ENCODE data around the gene ORM2. TPM values are rescaled to one million over a fixed set of nuclear protein-coding genes. Genes with fewer than 3 reads are reported as not detected.

The ORM2 gene
- total and polyA plus RNA-seq, 2 of the 8 experiments (the other 6 are each of a cell fraction or from before 2014, with no cell fraction given): 1.3 TPM; not detected in 1

DNA sequence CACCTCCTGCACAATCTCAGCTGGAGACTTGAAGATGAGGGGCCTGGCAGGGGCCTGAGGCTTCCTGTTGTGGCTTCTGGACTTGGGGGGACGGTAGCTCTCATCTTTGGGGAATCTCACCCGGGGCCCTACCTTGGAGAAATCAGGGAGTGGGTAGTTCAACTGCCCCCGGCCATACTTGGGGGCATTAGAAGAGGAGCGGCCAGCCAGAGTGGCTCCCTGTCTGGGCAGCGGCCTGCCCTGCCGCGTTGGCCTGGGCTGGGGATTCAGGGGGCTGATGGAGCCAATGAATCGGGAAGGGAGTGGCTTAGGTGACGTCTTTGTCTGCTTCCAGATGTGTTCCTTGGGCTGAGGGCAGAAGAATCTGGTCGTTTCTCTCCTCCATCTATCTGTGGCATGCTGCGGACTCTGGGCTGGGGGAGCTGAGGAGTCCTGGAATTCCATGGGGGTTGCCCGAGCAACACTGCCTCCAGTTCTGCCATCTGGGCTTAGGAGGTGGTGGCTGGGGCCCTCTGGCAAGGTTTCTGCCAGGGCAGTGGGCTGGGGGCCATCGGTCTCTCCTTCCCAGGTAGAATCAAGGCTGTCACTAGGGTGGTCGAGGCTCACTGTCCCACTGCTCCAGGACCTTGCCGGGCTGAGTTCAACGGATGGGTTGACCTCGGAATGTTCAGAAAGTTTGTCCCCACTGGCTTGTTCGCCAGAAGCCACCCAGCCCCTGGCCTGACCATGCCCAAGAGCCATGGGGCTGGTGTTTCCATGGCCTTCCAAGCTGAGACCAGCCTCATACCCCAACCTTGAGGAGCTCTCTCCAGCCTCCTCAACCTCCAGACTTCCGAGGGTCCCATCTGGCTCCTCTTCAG is 47.1 kb downstream of the ORM2 start:
- Histone ChIP-seq H4K20me1 (replicated peaks in 1 of 2; ENCODE audit: control insufficient read depth in 1 of 2, insufficient read depth in 2 of 2, low read length in 2 of 2) (peaks cover 0 to 2% of the 10 kb centered on the region in 2 experiments), H3K4ac (replicated peaks; ENCODE audit: insufficient read length, low read depth, low read length) (no peak overlapping the region), H2BK120ac (replicated peaks; ENCODE audit: low read depth, low read length) (no peak overlapping the region), H2AK5ac (ENCODE audit: low read depth, low read length) (no peak overlapping the region), H3K14ac (ENCODE audit: insufficient read length) (no peak overlapping the region), H2BK15ac (ENCODE audit: low read length) (no peak overlapping the region), H3K4me1 (replicated peaks in 1 of 4; ENCODE audit: control insufficient read depth in 3 of 4, insufficient read depth in 4 of 4, low read length in 3 of 4) (peaks cover 0 to 15% (median 7%) of the 10 kb centered on the region in 4 experiments; a peak in 6 of 7 replicates), H2BK5ac (ENCODE audit: low read depth, low read length) (no peak overlapping the region), H3K23me2 (ENCODE audit: low read depth, low read length) (no peaks in the 10 kb centered on the region; the same call in 1 of the 2 replicates), H4K5ac (ENCODE audit: insufficient read length, low read depth, low read length) (no peak overlapping the region), H3K27ac (ENCODE audit: low read depth, low read length) (no peak overlapping the region), H3K18ac (ENCODE audit: extremely low read depth, low read length) (no peak overlapping the region), H3K4me2 (ENCODE audit: insufficient read depth in 1 of 2, low read depth in 2 of 2, low read length in 2 of 2) (no peak overlapping the region), H3K9ac (replicated peaks in 1 of 4; ENCODE audit: extremely low read depth in 1 of 4, low read depth in 3 of 4, low read length in 3 of 4) (no peak overlapping the region), H3K36me3 (ENCODE audit: control insufficient read depth in 2 of 4, insufficient read depth in 4 of 4, low read length in 3 of 4) (peaks cover 2 to 20% (median 4%) of the 10 kb centered on the region in 4 experiments; a peak in 4 of 8 replicates), H2BK20ac (ENCODE audit: low read length) (no peak overlapping the region), H3K9me3 (ENCODE audit: insufficient read depth in 2 of 2, low read depth in 1 of 2, low read length in 1 of 2) (no peaks in the 10 kb centered on the region), H3K23ac (ENCODE audit: insufficient read length) (no peak overlapping the region), H3K27me3 (replicated peaks in 1 of 4; ENCODE audit: control insufficient read depth in 3 of 4, extremely low read depth in 1 of 4, insufficient read depth in 3 of 4, low read length in 3 of 4) (no peaks in the 10 kb centered on the region), H4K91ac (replicated peaks; ENCODE audit: insufficient read length, low read length) (no peak overlapping the region), H3K79me2 (ENCODE audit: control insufficient read depth in 1 of 2, insufficient read depth in 2 of 2, low read length in 2 of 2) (no peaks in the 10 kb centered on the region), H2AFZ (ENCODE audit: low read length) (no peak overlapping the region), H2BK12ac (ENCODE audit: low read depth, low read length) (no peak overlapping the region), H3K56ac (replicated peaks; ENCODE audit: insufficient read length, low read depth, low read length) (no peak overlapping the region), H4K8ac (ENCODE audit: extremely low read depth, insufficient read depth, low read length) (no peak overlapping the region; the same call in 1 of the 2 replicates), H3K79me1 (ENCODE audit: low read depth, low read length) (no peaks in the 10 kb centered on the region), H3K4me3 (ENCODE audit: extremely low read depth in 1 of 4, insufficient read depth in 2 of 4, low read depth in 3 of 4, low read length in 4 of 4) (no peak overlapping the region)
- WGBS, 2 experiments (ENCODE audit: extremely low coverage in 1 of 2, insufficient coverage in 1 of 2, insufficient read length in 1 of 2, insufficient replicate concordance in 2 of 2, low coverage in 1 of 2, low lambda C conversion rate in 2 of 2, missing lambda C conversion rate in 1 of 2): 90% methylated on average over 17 of the region's 19 CpGs; no CpG with 5 or more reads in 1 of the 2 experiments
- TF ChIP-seq SIN3A (conservative IDR thresholded peaks at IDR 0.05 in 1 of 2, IDR thresholded peaks at IDR 0.05 in 1 of 2; ENCODE audit: low read depth in 1 of 2, low read length in 2 of 2) (no peak), PHF8 (conservative IDR thresholded peaks at IDR 0.05; ENCODE audit: low read depth, low read length) (no peak), SP4 (IDR thresholded peaks at IDR 0.05; ENCODE audit: low read length) (no peak), EGR1 (IDR thresholded peaks at IDR 0.05; ENCODE audit: borderline replicate concordance, low read depth, low read length) (no peak), GABPA (IDR thresholded peaks at IDR 0.05; ENCODE audit: borderline replicate concordance, insufficient read depth, low read length) (no peak)
- FAIRE-seq (no peak), DNase-seq (ENCODE audit: low read depth in 1 of 2, low spot score in 2 of 2) (no peak)
- CTCF ChIA-PET (ENCODE audit: partially characterized antibody): interaction anchor here (1.3 kb wide), 1 partner anchor 37 kb away, joined by 3 read pairs; no protein-coding TSS in a partner anchor
- POLR2A ChIA-PET (ENCODE audit: partially characterized antibody): interaction anchor here (0.7 to 2.4 kb wide), 5 partner anchors 8 to 190 kb away, joined by 3 to 13 read pairs (median 5); partner anchors contain the start of gene AKNA
